Measurements from ENCODE around the gene BOC.

GRCh38 chr3:113292933-113293332 lies 81.6 kb downstream of the BOC start:
- TF ChIP-seq CTCF (IDR thresholded peaks at IDR 0.05) (no peak), EP300 (IDR thresholded peaks at IDR 0.05) (no peak)
